DMS 273 (cell line): ENCODE measurements around the gene FSTL4.

Source experiments
- DNase-seq: peaks from one replicate; lab custom pipeline; 2025; ENCODE audit not compliant: unreplicated experiment; lab: John Stamatoyannopoulos, UW

FSTL4 gene

DNA sequence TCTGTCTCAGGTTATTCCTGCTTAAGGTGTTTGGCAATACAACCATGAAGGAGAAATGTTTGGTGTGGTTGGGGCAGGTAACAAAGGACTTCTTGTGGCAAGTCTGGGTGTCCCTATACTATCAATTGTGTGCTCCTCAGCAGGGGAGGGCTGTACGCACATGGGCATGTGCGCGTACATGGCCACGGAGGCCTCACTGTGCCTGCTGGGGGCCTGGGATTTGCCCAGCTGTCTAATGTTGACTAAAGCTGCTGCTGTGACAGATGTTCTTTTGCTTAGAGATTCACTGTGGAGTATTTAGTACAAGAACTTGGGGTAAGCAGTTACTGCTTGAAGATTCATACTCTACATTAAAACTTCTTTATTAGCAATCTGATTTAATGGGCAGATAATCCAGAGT is 463.0 kb downstream of the FSTL4 start:
- DNase-seq: peak; percentile 92

DNA sequence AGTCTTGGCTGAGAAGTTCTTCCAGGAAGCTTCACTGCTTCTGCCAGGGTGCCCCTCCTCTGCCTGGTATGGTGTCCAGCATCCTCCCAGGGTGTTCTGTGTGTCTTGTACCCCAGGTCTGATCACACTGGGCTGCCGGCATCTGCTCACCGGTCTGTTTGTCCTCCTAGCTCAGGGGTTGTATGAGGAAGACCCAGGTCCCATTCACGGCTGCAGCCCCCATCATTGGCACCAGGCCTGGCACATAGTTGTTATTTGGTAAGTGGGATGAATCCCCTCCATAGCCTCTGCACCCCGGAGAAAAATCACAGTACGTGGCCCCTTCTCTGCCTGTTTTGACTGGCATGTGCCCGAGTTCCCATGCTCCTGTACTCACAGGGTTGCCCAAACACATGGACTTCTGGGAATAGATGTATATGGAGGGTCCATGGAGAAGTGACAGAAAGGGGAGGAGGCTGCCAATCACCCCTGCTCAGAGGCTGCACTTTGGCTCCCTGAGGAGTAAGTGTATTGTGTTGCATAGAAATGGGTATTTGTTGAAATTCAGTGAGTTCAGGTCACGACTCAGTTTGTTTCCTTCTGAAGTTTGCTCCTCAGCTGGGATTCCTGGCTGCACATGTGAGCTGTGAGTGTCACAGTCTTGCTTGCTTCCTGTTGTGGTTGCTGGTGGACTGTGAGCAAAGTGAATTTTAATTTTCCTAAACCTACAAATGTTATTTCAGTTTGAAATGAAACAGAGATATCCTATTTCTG is 464.4 kb downstream of the FSTL4 start:
- DNase-seq: no peak

GRCh38 chr5:133147411-133147810 is 464.9 kb downstream of the FSTL4 start:
- peak; percentile 49 for DNase-seq
